Measurements from ENCODE around the gene ITIH6.
"Not testable (repeated sequence)": the region's sequence is repeated elsewhere in the genome, so short reads cannot be mapped to it uniquely, and the experiment has no call there.

ITIH6 gene

DNA sequence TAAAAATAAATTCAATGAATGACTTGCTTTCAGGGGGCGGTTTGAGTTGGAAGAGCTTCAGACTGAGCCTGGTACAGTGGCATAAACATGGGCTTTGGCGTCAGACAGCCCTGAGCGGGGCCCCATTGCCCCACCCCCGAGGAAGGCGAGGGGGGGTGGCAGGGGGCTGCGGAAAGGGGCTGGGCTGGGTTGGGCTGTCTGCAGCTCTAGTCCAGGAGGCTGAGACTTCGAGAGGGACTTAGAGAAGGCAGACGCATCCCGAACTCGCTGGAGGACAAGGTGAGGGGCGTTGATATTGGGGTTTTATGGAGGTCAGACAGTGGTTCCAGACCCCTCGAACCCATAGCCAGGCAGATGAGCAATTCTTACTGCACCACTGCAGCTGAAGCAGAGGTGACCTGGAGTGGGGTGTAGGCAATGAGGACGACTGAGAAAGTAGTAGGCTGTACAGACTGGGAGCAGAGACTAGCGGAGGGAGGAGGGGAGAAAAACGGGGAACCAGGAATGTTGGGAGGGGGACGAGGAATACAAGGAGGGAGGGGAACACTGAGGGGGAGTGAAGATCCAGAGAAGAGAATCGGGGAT lies 9.6 kb upstream of the ITIH6 start, which contains the start of gene MAGED2:
Gene MAGED2, plus strand, starts transcription at position 222 of the 585 bp plus-strand sequence. CDS start 1,587 bp downstream, outside the sequence.
- peak within 1 kb of the TSS; percentile 90 for H3K4me3 ChIP-seq (ENCODE audit: low read depth, low read length)
- TF ChIP-seq, protein P1, sequence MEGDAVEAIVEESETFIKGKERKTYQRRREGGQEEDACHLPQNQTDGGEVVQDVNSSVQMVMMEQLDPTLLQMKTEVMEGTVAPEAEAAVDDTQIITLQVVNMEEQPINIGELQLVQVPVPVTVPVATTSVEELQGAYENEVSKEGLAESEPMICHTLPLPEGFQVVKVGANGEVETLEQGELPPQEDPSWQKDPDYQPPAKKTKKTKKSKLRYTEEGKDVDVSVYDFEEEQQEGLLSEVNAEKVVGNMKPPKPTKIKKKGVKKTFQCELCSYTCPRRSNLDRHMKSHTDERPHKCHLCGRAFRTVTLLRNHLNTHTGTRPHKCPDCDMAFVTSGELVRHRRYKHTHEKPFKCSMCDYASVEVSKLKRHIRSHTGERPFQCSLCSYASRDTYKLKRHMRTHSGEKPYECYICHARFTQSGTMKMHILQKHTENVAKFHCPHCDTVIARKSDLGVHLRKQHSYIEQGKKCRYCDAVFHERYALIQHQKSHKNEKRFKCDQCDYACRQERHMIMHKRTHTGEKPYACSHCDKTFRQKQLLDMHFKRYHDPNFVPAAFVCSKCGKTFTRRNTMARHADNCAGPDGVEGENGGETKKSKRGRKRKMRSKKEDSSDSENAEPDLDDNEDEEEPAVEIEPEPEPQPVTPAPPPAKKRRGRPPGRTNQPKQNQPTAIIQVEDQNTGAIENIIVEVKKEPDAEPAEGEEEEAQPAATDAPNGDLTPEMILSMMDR (IDR thresholded peaks at IDR 0.05; ENCODE audit: insufficient read depth, low read depth, low read length, missing control alignments): no peak
- DNase-seq (ENCODE audit: low read depth): no peak

DNA sequence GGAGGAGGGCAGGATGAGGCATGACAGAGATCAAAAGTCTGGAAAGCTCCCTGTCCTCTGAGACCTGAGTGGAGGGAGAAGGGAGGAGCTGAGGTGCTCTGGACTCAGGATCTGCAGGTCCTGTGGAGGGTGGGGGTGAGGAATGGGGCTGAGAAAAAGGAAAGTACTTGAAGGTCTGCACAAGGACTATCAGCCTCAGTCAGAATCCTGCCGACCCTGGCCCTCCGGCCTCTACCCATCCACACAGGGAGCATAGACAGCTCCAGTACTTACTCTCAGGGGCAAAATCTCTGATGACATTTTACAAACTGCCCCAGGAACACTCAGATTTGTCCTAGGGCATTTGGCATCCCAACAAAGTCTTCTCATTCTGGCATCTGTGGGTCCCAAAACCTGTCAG lies 991 bp upstream of the ITIH6 start:
- H3K4me3 ChIP-seq (ENCODE audit: low read depth, low read length): no peak overlapping the region
- DNase-seq (ENCODE audit: low read depth): no peak
- TF ChIP-seq, protein P1 (IDR thresholded peaks at IDR 0.05; ENCODE audit: insufficient read depth, low read depth, low read length, missing control alignments): no peak

DNA sequence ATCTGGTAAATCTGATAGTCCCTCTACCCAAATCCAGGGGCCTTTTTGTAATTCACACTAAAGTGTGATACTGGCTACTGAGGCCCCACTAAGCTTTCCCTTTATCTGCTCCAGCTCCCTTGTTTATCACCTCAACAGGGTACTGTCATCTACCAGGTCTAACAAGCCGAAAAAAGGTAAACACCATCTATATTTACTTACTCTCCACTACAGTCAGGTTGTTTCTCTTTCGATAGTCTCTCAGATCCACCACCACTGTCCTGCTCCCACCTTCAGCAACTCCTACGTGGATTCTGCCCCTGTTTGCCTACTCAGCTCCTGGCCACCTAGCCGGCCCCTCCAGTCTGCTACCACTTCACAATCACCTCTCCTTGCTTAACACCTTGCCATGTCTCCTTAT lies 3.3 kb downstream of the ITIH6 start:
- H3K4me3 ChIP-seq (ENCODE audit: low read depth, low read length): no peak overlapping the region
- TF ChIP-seq, protein P1 (IDR thresholded peaks at IDR 0.05; ENCODE audit: insufficient read depth, low read depth, low read length, missing control alignments): no peak
- DNase-seq (ENCODE audit: low read depth): no peak

DNA sequence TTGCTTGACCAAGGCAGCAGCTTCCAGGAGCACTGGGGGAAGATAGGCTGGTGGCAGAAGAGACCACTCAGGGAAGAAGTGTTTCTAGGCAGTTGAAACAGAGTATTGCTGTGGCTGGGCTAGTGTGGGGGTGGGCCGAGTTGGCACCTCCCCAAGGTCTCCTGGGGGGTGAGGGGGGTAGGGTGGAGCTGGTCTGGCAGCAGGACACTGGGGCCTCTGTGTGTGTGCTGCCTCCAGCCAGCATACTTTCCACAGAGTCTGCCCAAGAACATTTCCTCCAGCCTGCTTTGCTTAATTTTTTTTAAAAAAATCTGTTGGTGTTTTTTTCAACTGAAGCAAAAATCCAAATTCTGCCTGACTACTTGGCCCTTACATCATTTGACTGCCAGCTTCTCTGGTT lies 4.0 kb downstream of the ITIH6 start:
- TF ChIP-seq, protein P1 (IDR thresholded peaks at IDR 0.05; ENCODE audit: insufficient read depth, low read depth, low read length, missing control alignments): no peak
- H3K4me3 ChIP-seq (ENCODE audit: low read depth, low read length): no peak overlapping the region
- DNase-seq (ENCODE audit: low read depth): no peak

DNA sequence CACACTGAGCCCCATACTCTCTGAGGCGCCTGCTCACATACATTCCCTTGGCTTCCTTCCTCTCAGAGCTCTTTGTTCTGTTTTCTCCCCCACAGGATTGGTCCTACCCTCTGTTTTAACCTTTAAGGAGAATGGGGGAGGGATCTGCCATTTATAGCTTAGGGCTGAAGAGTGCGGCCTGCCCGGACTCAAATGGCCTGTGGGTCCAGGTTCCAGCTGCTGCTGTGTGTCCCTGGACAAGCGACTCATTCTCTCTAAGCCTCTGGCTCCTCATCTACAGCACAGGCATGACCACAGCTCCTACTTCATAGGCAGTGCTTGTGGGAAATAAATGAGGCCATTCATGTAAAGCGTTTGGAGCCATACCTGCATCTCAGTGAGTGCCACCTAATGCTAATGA lies 8.7 kb downstream of the ITIH6 start:
- H3K4me3 ChIP-seq (ENCODE audit: low read depth, low read length); DNase-seq (ENCODE audit: low read depth): not testable (repeated sequence)

DNA sequence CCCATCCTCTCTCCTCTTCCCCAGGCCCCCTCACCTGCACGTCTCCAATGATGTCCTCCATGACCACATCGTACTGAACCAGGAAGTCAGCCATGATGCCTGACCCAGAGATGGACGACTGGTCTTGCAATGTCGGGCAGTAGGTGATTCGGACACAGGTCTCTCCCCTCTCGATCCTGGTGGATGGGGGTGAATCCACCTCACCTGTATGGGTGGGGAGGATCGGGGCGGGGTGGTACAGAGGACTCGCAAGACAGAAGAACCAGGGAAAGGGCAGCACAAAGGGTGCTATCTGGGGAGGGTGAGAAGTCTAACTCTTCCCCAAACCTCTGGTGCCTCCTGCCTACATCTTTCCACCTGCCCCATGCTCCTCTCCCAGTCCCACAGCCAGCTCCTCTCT lies 9.6 kb downstream of the ITIH6 start:
- DNase-seq (ENCODE audit: low read depth): no peak
- H3K4me3 ChIP-seq (ENCODE audit: low read depth, low read length): no peak overlapping the region
- TF ChIP-seq, protein P1 (IDR thresholded peaks at IDR 0.05; ENCODE audit: insufficient read depth, low read depth, low read length, missing control alignments): no peak

DNA sequence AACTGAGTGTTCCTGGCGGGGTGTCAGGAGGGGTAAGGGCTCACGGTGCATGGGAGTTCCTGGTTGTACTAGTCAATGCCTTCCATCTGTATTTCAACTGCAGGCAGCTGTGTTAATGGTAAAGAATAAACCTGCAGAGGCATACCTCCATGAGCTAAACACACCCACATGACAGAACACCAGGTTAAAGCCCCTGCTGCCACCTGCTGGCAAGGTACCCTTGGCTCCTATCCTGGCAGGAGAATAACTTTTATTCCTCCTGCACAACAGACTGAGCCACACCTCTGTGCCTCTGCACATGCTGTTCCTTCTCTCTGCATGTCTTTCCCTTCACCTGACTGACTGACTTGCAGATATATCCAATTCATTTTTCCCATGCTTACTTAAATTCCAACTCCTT lies 11.1 kb downstream of the ITIH6 start:
- TF ChIP-seq, protein P1 (IDR thresholded peaks at IDR 0.05; ENCODE audit: insufficient read depth, low read depth, low read length, missing control alignments): peak; percentile 35
- no peak overlapping the region for H3K4me3 ChIP-seq (ENCODE audit: low read depth, low read length)
- DNase-seq (ENCODE audit: low read depth): peak; percentile 36
